Retinal pigment epithelial cell (primary cell): Measurements from ENCODE around the gene MUSTN1.

Source experiments
- DNase-seq: peaks from one replicate; pipeline ENCODE4 v3.0.0-alpha.2; 2010; ENCODE audit warnings: low read depth
- H3K4me3 ChIP-seq: 2 replicates; pipeline ENCODE4 v1.5.1; 2011; ENCODE audit warnings: mild to moderate bottlenecking, low read length, control low read depth, moderate library complexity
- TF ChIP-seq, protein P1 (sequence below): conservative IDR thresholded peaks from 2 replicates; pipeline ENCODE4 v1.5.1; 2011; ENCODE audit warnings: low read depth, low read length, control low read depth, inconsistent platforms

Gene MUSTN1

DNA sequence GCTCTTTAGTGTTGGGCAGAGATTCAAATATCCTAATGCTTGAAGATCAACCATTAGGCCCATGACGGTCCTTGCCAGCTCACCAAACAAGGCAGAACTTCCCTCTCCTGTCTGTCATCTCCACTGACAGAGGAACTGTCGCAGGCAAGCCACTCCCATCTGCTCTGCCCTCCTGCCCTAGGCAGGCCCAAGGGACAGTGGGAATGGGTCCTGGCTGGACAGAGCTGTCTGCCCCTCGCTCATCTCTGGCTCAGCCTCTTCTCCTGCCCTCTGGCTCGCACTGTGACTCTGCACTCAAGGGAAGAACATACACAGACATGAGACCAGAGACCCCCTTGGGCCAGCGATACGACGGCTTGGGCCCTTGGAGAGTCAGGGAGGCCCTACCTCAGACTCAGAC, 7.6 kb upstream of the MUSTN1 start:
- H3K4me3 ChIP-seq = no peak overlapping the region
- TF ChIP-seq, protein P1, sequence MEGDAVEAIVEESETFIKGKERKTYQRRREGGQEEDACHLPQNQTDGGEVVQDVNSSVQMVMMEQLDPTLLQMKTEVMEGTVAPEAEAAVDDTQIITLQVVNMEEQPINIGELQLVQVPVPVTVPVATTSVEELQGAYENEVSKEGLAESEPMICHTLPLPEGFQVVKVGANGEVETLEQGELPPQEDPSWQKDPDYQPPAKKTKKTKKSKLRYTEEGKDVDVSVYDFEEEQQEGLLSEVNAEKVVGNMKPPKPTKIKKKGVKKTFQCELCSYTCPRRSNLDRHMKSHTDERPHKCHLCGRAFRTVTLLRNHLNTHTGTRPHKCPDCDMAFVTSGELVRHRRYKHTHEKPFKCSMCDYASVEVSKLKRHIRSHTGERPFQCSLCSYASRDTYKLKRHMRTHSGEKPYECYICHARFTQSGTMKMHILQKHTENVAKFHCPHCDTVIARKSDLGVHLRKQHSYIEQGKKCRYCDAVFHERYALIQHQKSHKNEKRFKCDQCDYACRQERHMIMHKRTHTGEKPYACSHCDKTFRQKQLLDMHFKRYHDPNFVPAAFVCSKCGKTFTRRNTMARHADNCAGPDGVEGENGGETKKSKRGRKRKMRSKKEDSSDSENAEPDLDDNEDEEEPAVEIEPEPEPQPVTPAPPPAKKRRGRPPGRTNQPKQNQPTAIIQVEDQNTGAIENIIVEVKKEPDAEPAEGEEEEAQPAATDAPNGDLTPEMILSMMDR = no peak
- DNase-seq = no peak

DNA sequence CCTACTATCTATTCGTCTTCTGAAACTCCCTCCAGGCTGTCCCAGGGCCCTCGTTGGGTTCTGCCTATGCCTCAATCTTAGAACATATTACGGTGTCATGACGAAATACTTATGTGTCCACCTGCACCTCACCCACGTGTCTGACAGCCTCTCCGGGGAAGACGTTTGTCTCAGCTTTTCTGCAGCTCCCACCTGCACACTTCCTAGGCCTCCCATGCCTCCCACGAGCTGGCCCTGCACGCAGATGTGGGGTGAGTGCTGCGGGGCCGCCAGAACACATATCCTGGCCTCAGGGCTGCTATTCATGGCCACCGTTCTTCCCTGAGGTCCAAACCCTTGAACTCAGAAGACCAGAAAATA, 7.1 kb upstream of the MUSTN1 start:
- DNase-seq = no peak
- TF ChIP-seq, protein P1 = no peak
- H3K4me3 ChIP-seq = no peak overlapping the region

DNA sequence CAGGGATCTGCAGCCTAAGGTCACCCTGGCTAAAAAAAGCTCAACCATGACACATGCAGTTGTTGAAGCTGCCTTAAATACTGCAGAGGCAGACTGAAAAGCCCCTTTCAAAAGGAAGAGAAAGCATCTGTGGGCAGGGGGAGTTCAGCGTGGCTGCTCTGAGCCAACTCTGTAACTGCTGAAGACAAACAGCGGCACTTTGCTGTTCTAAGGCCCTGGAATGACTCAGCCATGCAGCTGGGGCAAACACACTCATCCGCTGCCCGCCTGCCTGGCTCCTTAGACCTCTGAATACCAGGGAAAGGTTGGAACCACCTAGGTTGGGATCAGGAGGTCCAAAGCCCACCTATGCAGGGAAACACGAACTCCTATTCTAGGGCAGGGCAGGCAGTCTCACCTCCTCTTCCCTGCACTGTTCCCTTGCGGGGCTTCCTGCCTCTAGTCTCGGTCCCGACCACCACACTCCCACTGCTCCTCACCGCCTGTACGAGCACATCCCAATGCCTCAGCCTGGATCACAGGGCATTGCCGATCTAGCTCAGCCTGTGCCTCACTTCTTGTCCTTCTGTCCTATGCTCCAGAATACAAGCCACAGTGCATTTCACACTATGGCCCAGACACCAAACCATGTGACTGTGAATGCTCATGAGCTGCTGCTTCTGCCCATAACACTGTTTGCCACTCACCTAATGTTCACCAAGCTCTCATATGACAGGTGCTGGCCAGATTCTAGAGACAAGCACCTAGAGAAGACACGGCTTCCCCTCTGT, 6.6 kb upstream of the MUSTN1 start:
- H3K4me3 ChIP-seq = no peak overlapping the region
- TF ChIP-seq, protein P1 = no peak
- no peak for DNase-seq

DNA sequence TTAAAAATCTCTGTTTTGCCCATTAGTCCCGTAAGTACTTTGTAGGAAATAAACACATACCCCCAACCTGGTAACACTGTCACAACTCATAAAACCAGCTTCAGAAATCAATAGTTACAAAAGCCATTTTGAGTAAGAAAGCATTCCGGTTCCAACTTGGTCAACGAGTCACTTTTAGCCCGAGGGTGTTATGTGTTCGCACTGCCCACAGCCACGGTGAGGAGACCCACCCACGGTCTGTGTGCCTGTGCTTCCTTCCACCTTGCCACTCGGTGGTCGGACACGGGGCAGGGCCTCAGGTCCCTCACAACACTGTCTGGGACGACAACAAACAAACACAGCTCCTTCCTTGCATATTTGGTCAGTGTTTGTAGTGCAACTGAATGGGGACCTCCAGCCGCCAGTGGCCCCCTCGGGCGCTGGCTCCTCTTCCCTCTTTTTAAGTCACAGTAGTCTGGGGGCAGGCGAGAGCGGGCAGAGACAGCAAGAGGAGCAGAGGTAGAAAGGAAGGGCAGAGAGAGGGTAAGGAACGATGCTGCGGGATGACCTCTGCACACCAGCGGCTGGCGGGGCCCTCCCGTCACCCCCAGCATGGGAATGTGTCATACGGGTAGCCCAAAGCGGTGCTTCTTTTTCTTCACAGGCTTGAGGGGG, 5.2 kb upstream of the MUSTN1 start:
- DNase-seq = no peak
- TF ChIP-seq, protein P1 = no peak
- H3K4me3 ChIP-seq = no peak overlapping the region

GRCh38 chr3:52839268-52839575, 4.4 kb upstream of the MUSTN1 start:
- DNase-seq = no peak
- H3K4me3 ChIP-seq = no peak overlapping the region
- TF ChIP-seq, protein P1 = no peak

DNA sequence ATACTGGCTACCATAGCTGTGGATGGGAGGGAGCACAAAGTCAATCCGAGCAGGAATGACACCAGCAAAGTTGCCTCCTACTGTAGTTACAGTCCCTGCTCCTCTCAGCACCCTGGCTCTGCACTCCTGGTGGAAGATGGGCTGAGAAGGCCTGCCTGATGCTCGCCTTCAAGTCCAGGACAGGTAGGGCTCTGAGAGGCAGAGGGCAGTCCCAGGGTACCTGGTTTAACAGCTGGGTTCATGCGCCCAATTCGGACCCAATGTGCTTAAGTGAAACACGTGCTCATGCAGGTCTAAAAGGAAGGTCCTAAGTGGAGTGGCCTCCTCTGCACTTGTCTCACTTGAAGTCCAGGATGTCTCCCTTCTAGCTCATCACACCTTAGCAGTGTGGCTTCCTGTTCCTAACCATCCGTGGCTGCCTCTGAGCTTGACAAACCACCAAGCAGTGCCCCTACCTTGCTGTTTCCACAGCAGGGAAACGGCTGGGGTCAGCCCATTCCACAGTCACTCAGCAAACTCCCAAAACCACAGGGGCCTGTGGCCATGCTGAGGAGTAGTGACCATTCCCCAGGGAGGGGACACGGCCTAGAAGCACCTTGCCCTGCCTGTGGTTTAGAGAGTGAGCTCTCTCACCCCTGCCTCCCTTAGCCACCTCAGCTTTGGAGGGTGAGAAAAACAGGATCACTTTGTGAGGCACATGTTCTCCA, 3.9 kb upstream of the MUSTN1 start:
- no peak for DNase-seq
- TF ChIP-seq, protein P1 = no peak
- no peak overlapping the region for H3K4me3 ChIP-seq
